ENCODE data around the gene KIF16B. TPM values are rescaled to one million over a fixed set of nuclear protein-coding genes. Genes with fewer than 3 reads are reported as not detected.

The KIF16B gene
- total and polyA plus RNA-seq, 10 of the 15 experiments (the other 5 are each of a cell fraction or from before 2014, with no cell fraction given): 0.21 to 5.2 (median 3.0) TPM

GRCh38 chr20:16444057-16444777 is 129.0 kb downstream of the KIF16B start:
- no peak for FAIRE-seq
- POLR2A ChIA-PET: no interaction called here

More at GRCh38 chr20:16444057-16444777, 129.0 kb downstream of the KIF16B start:
- Histone ChIP-seq H3K36me3 (ENCODE audit: control insufficient read depth in 2 of 2, insufficient read depth in 2 of 2, low read length in 1 of 2) (no peaks in the 10 kb centered on the region), H3K27me3 (replicated peaks in 1 of 2; ENCODE audit: control insufficient read depth in 2 of 2, insufficient read depth in 2 of 2, low read length in 1 of 2) (no peaks in the 10 kb centered on the region), H3K9me3 (replicated peaks; ENCODE audit: control insufficient read depth, insufficient read depth, low read length) (no peaks in the 10 kb centered on the region; the same call in 2 of the 3 replicates), H3K4me1 (ENCODE audit: control insufficient read depth, insufficient read depth, low read length) (no peaks in the 10 kb centered on the region), H3K4me2 (ENCODE audit: control insufficient read depth, insufficient read depth) (no peak overlapping the region), H3K9ac (ENCODE audit: control insufficient read depth, insufficient read depth, low read length) (no peak overlapping the region), H2AFZ (ENCODE audit: control insufficient read depth, low read depth, low read length) (no peak overlapping the region), H3K27ac (ENCODE audit: control insufficient read depth, insufficient read depth) (no peak overlapping the region), H4K20me1 (ENCODE audit: control insufficient read depth, insufficient read depth) (no peaks in the 10 kb centered on the region), H3K4me3 (no peak overlapping the region), H3K79me2 (ENCODE audit: control insufficient read depth, insufficient read depth, low read length) (no peaks in the 10 kb centered on the region)
- WGBS (ENCODE audit: insufficient coverage, insufficient replicate concordance, low lambda C conversion rate, missing lambda C conversion rate): 74% methylated on average over 6 of the region's 6 CpGs
- intact Hi-C loops (cut with micrococcal nuclease; ENCODE audit: unreplicated experiment): no loop called here
- TF ChIP-seq ASH2L (IDR thresholded peaks at IDR 0.05; ENCODE audit: borderline replicate concordance, low read depth) (no peak), CHD4 (IDR thresholded peaks at IDR 0.05) (no peak), IRF5 (IDR thresholded peaks at IDR 0.05; ENCODE audit: borderline replicate concordance) (no peak), RUNX3 (IDR thresholded peaks at IDR 0.05; ENCODE audit: low read length) (no peak), EZH2 (IDR thresholded peaks at IDR 0.05; ENCODE audit: borderline replicate concordance, control insufficient read depth, low read depth, low read length) (no peak), ZBED1 (IDR thresholded peaks at IDR 0.05; ENCODE audit: borderline replicate concordance) (no peak), SREBF1 (IDR thresholded peaks at IDR 0.05; ENCODE audit: low read length) (no peak), TCF3 (IDR thresholded peaks at IDR 0.05; ENCODE audit: borderline replicate concordance, insufficient read depth, low read depth, low read length) (no peak), GABPA (IDR thresholded peaks at IDR 0.05; ENCODE audit: low read depth) (no peak), USF1 (IDR thresholded peaks at IDR 0.05; ENCODE audit: borderline replicate concordance, extremely low read length, insufficient read depth, low read depth, low read length) (no peak), CBX5 (IDR thresholded peaks at IDR 0.05; ENCODE audit: low read depth) (no peak), NR2F1 (conservative IDR thresholded peaks at IDR 0.05) (no peak)
- no TSS peak for BruUV-seq (replicated peaks)
- in situ Hi-C loops (cut with MboI): no loop called here
- ChIA-PET SMC1A (ENCODE audit: uncharacterized antibody, unreplicated experiment) (no interaction called here), CTCF (no interaction called here), RAD21 (ENCODE audit: unreplicated experiment) (no interaction called here)
- no peak for DNase-seq (ENCODE audit: low read depth, low spot score)
- ATAC-seq: no peak

Measured in GM12878 (cell line).